HEK293T (cell line): ENCODE results near the gene UMODL1.

Experiments
- BHLHE40 ChIP-seq: fragments of 450-650 bp; IDR thresholded peaks from 2 replicates; pipeline ENCODE4 v1.6.1; 2016; ENCODE audit warnings: mild to moderate bottlenecking, moderate library complexity, borderline replicate concordance
- ELF4 ChIP-seq: fragments of 450-650 bp; IDR thresholded peaks from 2 replicates; pipeline ENCODE4 v1.6.1; 2017; ENCODE audit warnings: antibody characterized with exemption
- FOXK2 ChIP-seq: fragments of 450-650 bp; IDR thresholded peaks from 2 replicates; pipeline ENCODE4 v1.6.1; 2016; ENCODE audit warnings: mild to moderate bottlenecking
- FOXM1 ChIP-seq: fragments of 450-650 bp; IDR thresholded peaks from 2 replicates; pipeline ENCODE4 v1.6.1; 2017; ENCODE audit warnings: mild to moderate bottlenecking, borderline replicate concordance
- HDGF ChIP-seq: fragments of 450-650 bp; IDR thresholded peaks from 2 replicates; pipeline ENCODE4 v1.6.1; 2017; ENCODE audit warnings: antibody characterized with exemption, borderline replicate concordance
- LEF1 ChIP-seq: fragments of 450-650 bp; IDR thresholded peaks from 2 replicates; pipeline ENCODE4 v1.6.1; 2017; ENCODE audit warnings: mild to moderate bottlenecking, borderline replicate concordance
- NFRKB ChIP-seq: fragments of 450-650 bp; IDR thresholded peaks from 2 replicates; pipeline ENCODE4 v1.6.1; 2016; ENCODE audit warnings: mild to moderate bottlenecking, moderate library complexity
- PKNOX1 ChIP-seq: fragments of 450-650 bp; IDR thresholded peaks from 2 replicates; pipeline ENCODE4 v1.6.1; 2016
- SP1 ChIP-seq: fragments of 450-650 bp; IDR thresholded peaks from 2 replicates; pipeline ENCODE4 v1.6.1; 2017
- SUZ12 ChIP-seq: fragments of 450-650 bp; IDR thresholded peaks from 2 replicates; pipeline ENCODE4 v1.6.1; 2016; ENCODE audit warnings: mild to moderate bottlenecking
- ZNF384 ChIP-seq: fragments of 450-650 bp; IDR thresholded peaks from 2 replicates; pipeline ENCODE4 v1.6.1; 2016

GRCh38 chr21:42111811-42112210, 40.7 kb downstream of the UMODL1 start:
- no peak for TF ChIP-seq FOXM1
- no peak for TF ChIP-seq SUZ12
- TF ChIP-seq FOXK2 = no peak
- no peak for TF ChIP-seq LEF1
- no peak for TF ChIP-seq ZNF384
- no peak for TF ChIP-seq ELF4
- TF ChIP-seq PKNOX1 = no peak
- TF ChIP-seq BHLHE40 = no peak
- TF ChIP-seq HDGF = no peak
- TF ChIP-seq SP1 = no peak
- TF ChIP-seq NFRKB = no peak
